IPS-11a (cell line): ENCODE data around the gene FHIT.

Experiments used
- H3K4me3 ChIP-seq: one replicate; pipeline ENCODE4 v1.5.1; 2013; ENCODE audit warnings: low read depth, low read length, control low read depth

Gene FHIT

DNA sequence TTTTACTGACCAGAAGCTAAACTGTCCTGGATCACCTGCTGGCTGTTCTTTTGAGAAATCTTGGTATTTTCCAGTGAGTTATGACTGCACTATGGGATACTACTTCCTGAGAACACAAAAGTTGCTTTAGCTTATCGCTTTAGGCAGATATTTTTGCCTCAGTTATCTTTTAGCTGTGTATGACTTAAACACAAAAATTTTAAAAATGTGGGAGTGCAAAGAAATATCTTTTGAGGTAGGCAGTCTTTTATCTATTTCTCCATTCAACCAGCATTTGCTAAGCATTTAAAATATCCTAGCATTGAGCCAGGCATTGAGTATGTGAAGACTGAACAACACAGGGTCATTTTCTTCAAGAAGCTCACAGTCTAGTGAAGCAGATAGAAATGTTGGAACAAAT is 981.9 kb downstream of the FHIT start:
- no peak overlapping the region for H3K4me3 ChIP-seq

DNA sequence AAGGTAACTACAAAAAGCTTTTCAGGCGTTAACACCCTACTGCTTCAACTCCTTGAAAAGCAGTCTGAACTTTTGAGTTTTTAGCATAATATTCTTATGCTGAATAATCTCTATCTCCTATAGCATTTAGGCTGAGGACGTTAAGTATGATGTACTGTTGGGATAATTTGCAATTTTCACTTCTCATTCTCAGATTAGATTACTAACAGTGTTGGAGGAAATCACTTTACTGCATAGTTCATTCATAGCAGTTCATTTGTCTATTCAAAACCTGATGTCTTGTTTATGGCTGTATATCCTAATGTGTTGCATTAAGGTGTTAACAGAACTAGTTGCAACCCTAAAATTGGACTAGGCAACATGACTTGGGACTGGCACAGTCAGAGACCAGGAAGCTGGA is 983.1 kb downstream of the FHIT start:
- no peak overlapping the region for H3K4me3 ChIP-seq

DNA sequence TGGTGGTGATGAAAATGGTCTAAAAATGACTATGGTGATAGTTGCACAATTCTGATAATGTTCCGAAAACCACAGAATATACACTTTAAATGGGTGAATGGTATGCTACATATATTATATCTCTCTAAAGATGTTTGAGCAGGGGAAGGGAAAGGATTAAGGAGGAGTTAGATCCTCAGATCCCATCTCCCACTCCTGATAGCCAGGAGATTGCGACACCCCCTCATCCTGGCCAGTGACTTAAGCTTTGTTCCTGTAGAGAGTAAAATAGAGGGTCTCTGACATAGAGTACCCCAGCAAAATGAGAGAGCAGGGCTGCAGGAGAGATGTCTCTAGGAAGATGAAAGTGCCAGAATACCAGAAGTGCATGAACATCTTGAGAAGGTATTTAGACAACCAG is 984.8 kb downstream of the FHIT start:
- H3K4me3 ChIP-seq, result no peak overlapping the region

DNA sequence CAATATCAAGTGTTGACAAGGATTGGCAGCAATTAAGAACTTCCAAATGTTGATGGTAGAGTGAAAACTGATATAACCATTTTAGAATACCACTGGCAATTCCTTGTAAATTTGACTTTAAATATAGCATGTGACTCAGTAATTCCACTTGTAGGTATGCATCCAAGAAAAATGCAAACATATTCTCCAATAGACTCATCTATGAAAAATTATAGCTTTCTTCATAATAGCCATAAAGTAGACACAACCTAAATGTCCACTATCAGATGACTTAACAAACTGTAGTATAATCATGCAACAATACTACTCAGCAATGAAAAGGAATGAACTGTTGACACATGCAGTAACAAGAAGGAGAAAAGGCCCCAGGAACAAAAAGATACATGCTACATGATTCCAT is 988.1 kb downstream of the FHIT start:
- H3K4me3 ChIP-seq, result no peak overlapping the region

DNA sequence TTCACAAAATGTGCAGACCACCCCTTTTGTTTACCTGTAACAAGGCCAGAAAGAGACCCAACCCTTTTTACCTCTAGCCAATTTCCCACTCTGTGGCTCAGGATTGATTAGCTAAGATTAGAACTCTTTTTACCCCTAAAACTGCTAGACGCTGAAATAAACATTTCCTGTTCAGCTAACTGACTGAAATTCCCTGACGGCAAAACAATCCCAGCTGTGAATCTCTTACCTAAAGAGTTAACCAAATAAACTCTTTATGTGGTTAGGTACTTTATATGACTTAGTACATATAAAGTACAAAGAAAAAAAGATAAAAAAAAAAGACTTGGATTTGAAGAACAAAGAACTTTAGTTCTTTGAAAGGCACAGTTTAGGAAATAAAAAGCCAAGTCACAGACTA is 988.7 kb downstream of the FHIT start:
- no peak overlapping the region for H3K4me3 ChIP-seq

DNA sequence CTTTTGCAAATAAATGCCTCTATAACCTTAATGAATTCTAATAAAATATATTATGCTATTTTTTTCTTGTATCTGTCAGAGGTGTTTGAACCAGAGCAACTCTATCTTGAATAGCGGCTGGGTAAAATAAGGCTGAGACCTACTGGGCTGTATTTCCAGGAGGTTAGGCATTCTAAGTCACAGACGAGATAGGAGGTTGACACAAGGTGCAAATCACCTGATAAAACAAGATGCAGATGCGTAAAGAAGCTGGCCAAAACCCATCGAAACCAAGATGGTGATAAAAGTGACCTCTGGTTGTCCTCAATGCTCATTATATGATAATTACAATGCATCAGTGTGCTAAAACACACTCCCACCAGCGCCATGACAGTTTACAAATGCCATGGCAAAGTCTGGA is 990.7 kb downstream of the FHIT start:
- H3K4me3 ChIP-seq, result no peak overlapping the region

DNA sequence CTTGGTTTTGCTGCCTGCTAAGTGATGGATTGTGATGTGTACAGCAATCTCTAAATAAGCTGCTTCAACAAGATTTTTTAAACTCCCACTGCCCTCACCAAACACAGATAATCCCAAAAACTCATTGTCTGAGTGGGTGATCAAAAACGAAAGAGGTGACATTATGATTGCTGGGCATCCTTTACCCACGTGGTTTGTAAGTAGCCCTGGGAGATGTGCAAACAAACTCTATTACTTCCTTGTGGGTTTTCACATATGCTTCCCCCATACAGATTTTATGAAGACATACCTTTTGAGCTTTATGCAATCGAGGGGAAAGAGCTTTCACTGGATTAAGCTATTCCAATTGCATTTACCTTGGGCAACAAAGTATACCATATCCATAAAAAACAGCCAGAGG is 1000.4 kb downstream of the FHIT start:
- no peak overlapping the region for H3K4me3 ChIP-seq

DNA sequence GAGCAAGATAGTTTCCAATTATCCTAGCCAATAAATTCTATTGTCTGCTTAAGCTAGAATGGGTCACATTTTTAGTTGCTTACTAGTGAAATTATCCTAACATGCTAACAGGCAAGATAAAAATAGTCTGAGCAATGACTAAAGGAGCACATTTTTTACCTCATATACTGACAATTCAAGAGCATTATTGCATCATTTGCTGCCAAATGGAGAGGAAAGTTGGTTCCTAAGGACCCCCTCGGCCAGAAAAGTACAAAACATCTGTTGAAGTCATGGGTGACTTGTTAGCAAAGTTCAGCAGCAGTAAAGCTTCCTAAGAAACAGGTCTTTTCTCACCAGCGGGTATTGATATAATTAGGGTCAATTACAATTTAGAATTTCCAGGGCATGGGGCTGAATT is 1001.0 kb downstream of the FHIT start:
- H3K4me3 ChIP-seq, result no peak overlapping the region

DNA sequence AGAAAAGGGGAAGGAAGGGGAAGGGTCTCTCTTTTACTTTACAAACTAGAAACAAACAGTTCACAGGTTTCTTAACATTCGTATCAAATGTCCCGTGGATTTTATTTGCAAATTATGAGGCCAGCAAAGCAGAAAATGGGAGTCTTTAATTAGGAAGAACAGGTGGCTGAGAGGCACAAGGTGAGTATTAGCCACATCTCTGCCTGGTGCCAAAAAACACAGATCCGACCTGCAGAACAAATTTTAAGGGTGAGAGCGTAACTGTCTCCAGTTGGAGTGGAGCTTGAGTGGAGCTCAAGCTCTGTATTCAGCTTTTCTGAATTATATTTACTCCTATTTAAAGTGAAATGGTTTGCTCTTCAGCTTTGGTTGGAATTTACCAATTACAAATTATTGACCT is 1004.9 kb downstream of the FHIT start:
- H3K4me3 ChIP-seq, result no peak overlapping the region

DNA sequence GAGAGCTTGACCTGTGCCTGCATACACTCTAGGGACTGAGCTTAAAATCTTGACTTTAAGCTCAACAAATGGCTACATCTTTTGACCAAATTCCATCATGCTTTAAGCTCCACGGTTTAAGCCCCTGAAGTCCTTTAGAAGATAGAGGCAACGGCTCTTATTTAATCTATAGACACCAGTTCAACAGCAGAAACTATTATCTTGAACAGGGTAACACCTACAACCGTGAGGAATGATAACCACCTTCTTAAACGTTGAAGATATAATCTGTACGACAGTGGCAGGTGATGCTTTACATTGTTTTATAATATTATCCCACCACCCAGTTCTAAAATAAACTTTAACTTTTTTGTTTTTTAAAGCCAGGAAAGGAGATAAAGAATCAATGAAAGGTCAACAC is 1007.8 kb downstream of the FHIT start:
- no peak overlapping the region for H3K4me3 ChIP-seq

DNA sequence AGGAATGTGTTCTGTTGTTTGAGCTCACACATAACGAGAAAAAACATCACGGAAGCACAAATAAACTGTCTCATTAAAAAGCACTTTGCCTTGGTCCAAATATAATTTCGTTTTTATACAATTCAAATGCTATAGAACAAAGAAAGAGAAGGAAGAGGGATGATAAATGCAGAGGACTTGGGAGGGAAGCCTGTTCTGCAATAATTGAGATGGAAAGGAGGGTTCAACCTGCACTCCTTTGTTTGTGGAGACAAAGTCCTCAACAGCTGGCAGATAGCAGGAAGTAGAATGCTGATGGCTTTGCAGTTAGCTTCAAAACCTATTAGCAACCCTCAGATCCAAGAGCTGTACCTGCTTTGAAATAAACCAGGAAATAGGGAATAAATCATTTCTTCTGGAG is 1010.8 kb downstream of the FHIT start:
- no peak overlapping the region for H3K4me3 ChIP-seq

DNA sequence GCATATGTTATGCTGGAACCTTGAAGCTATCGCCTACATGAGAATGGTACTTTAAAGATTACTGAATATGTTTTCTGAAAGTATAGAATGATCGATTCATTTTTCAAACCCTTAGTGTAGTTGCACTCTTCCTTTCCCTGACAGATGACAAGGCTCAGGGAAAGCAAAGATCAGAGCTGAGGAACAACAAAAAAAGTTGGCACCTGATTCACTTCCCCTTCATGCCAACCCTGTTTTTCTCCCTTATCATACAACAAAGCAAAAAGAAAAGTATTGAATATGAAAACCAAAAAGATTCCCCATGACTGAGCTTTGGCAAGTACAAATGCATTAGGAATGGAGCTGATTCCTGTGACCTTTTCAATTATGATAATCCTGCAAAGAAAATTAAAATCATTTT is 1012.7 kb downstream of the FHIT start:
- H3K4me3 ChIP-seq, result no peak overlapping the region

DNA sequence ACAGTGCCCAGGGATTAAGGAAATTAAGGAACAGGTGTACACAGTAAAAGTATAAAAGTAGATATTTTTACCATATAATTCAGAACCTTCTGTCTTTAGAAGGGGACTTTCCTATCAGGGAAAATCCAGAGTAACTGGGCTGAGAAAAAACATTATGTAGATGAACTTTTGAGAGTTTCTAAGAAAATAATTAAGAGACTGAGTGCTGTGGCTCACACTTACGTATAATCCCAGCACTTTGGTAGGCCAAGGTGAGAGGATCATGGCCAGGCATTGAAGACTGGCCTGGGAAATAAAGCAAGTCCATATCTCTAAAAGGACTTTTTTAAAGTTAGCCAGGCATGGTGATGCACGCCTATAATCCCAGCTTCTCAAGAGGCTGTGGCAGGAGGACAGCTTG is 1021.8 kb downstream of the FHIT start:
- no peak overlapping the region for H3K4me3 ChIP-seq

DNA sequence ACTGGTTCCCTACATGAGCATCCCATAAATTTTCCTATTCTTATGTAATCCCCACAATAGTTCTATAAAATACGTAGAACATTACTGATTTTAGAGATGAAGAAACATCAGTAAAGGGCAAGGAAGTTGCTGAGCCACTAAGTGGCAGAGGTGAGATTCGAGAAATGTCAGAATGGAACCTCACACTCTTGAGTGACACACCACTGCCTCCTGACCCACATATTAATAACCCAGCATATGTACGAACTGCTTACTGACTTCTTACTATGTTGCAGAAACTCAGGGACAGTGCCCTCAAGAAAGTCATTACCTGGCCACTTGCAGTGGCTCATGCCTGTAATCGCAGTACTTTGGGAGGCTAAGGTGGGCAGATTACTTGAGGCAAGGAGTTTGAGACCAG is 1022.4 kb downstream of the FHIT start:
- no peak overlapping the region for H3K4me3 ChIP-seq

DNA sequence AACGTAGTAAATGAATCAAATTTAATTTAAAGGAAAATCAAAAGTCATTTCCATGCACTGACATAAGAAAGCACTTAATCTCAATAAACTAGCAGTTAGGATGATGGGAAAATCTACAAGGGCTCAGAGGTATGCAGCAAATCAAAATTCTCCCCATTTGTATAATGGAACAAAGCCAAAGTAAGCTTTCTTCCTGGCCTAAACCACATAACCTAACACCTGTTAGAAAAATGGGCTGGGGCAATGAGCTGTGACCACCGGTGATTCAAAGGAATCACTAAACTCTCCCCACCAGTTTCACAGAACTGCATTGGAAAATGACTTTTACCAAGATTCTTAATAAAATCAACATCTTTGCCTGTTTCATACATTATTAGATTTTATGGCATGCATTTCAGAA is 1024.3 kb downstream of the FHIT start:
- no peak overlapping the region for H3K4me3 ChIP-seq

DNA sequence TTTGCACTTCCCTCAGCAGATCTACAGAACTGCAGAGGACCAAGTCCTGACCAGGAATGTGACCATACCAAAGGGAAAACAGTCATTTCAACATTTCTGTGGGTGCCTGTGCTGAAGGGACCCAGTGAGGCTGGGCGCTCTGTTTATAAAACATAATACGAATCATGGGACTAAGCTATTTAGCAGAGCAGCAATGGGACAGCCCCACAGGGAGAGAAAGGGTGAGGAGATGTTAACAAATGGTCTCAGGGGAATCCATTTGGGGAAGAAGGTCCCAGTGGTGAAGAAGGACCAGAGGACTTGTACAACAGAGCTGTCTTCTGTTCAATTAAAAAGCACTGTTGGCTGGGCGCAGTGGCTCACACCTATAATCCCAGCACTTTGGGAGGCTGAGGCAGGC is 1025.4 kb downstream of the FHIT start:
- no peak overlapping the region for H3K4me3 ChIP-seq

DNA sequence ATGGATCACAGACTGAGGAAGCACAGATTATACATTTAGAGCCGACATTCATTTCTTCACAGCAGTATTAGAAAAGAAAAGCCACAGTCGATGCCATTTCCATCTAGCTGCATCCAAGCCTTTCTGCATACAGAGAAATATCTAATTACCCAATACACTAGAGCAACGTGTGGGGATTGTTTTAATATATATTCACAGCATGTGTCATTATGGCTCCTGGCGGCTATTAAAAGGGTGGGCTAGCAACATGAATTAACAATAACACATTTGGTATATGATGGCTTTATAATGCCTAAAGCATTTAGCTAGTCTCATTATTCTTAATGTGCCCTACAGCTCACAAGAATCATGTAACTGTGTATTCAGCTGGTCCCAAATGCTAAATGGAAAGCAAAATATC is 1030.5 kb downstream of the FHIT start:
- no peak overlapping the region for H3K4me3 ChIP-seq

DNA sequence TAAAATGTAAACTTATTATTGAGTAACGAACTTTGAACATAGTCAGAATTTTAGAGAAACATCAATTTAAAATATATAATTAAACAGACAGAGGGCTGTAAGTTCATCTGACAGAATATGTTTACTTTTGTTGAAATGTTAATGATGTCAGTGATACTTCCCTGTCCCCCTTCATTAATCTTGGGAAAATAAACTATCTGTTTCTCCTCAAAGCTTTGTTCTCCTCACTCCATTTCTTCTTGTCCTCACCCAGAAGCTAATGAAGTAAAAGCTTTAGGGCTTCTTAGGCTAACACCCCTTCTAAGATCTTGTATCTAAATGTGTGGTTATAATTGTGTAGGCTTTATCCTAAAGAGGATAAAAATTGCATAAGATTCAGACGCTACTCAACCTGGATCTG is 1031.8 kb downstream of the FHIT start:
- no peak overlapping the region for H3K4me3 ChIP-seq

DNA sequence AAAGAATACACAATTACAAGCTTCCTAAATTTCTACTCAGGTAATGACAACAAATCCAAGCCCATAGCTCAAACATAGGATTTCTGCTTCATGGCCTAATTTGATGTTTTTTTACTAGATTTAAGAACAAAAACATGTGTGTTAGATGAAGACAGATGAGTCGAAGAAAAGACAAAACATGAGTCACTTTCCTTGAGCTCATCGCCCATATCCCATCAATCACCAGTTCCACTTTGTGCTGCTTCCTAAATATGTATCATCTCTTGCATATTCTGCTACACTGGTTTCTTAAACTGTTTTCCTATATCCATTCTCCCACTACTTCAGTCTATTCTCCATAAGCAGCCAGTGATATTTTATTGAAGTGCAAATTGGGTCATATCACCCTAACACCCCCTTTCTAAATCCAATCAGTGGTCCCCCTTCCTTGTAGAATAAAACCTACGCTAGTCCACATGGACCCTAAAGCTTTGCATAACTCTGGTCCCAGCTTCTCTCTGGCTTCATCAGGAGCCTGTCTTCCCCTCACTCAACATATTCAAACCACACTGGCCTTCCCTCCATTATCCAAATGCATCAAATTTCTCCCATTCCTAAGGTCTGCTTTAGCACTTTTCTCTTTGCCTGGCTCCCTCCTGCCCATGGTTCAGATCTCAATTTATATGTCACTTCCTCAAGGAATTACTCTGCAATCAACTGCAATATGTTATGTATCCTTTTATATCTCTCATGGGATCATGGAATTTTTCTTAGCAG is 1033.9 kb downstream of the FHIT start:
- no peak overlapping the region for H3K4me3 ChIP-seq

DNA sequence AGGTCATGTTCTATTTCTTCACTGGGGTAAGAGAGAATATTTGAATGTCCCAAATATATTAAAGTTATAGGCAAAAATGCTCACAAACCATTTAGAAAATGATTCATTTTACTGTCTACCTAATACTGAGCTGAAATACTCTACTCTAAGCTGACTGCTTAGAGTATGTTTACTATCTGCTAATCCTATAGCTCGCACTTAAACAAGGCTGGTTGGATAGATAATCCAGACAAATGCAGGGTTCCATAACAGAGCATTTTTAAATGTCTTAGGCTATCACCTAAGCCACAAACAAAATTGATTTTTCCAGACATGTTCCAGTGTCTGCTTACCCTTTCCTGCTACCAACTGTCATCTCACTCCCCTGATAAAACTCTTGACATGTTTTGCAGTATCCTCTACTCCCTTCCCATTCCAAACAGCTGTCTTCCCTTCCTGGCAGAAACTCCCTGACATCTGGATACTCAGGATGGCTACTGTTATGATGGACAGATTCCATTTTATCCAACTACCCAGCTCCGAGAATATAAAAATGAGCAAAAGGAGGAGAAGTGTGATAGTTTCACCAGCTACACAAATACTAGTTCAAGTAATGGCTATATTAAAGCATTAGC is 1034.7 kb downstream of the FHIT start:
- H3K4me3 ChIP-seq, result no peak overlapping the region

DNA sequence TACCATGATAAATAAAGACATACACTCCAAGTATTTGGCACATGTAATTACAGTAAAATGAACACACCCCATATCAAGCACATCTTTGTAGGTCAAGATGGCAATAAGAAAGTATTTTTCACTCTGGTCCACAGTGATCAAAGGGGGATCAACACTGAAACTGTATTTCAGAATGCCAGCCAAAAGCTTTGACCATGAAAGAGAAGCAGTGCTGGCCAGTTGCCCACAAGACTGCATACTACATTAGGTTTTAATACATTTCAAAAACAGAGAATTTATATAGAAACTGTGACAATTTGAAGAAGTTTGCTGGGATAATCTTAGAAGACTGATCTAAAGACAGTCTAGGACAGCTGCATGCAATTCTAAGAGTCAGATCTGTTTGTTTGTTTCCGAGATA is 1035.3 kb downstream of the FHIT start:
- no peak overlapping the region for H3K4me3 ChIP-seq

DNA sequence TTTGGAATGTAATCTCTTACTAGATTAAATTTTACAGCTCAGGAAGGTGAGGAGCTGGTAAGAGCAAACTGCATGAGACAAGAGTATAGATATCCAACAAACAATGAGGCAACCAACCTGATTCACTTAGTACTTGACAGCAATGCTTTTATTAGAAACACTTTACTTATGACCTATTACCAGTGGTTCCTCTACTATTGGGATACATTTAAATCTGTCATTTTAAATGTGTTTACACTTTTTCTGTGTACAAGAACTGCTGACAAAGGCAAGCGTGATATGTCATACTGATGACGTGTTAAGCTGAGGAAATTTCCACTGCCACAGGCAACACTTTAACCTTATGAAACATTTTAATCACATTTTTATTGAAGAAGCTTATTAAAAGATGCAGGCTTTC is 1043.3 kb downstream of the FHIT start:
- H3K4me3 ChIP-seq, result no peak overlapping the region

DNA sequence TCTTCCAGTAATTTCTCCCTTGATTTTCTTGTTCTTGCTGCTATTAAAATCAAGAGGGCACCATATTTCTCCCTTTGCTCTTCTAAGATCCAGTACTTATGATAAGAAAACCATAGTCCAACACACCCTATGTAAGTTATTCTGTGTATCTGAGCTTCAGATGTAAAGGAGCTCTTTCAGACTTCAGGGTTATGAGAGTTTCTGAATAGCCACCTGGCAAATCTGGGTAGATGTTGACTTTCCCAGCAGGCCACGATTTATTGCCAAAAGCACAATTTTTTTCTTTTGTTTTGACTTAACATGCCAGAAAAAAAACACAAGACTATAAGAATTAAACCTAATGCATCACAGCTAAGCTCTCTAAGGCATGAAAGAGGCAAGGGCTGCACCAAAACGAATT is 1045.0 kb downstream of the FHIT start:
- no peak overlapping the region for H3K4me3 ChIP-seq
